HEK293 (cell line): ENCODE data around the gene TET1.

ENCODE experiments used
- CTCF ChIP-seq: fragments of 450-650 bp; formaldehyde crosslinking; IDR thresholded peaks from 2 replicates; pipeline ENCODE4 v1.5.1; 2016; ENCODE audit warnings: missing biosample characterization, missing genetic modification characterization
- SP2 ChIP-seq: fragments of 450-650 bp; formaldehyde crosslinking; IDR thresholded peaks from 2 replicates; pipeline ENCODE4 v1.5.1; 2016; ENCODE audit warnings: missing biosample characterization, missing genetic modification characterization
- ZBTB17 ChIP-seq: fragments of 450-650 bp; formaldehyde crosslinking; IDR thresholded peaks from 2 replicates; pipeline ENCODE4 v1.5.1; 2016; ENCODE audit warnings: missing biosample characterization, missing genetic modification characterization
- ZNF121 ChIP-seq: fragments of 450-650 bp; formaldehyde crosslinking; IDR thresholded peaks from 2 replicates; pipeline ENCODE4 v1.5.1; 2016; ENCODE audit warnings: missing biosample characterization, missing genetic modification characterization
- ZNF274 ChIP-seq, 2 experiments: fragments of 200-500 bp in 1 of 2; fragments of 450-650 bp in 1 of 2; sonication (Bioruptor generic) in 1 of 2; formaldehyde crosslinking in 1 of 2; IDR thresholded peaks; 2 replicates each; pipeline versions ENCODE4 v1.5.1 to v1.6.1; 2014 to 2016; ENCODE audit warnings: borderline replicate concordance in 1 of 2, inconsistent platforms in 1 of 2, low read length in 1 of 2, missing biosample characterization in 1 of 2, missing genetic modification characterization in 1 of 2
- ZNF394 ChIP-seq: fragments of 450-650 bp; formaldehyde crosslinking; IDR thresholded peaks from 2 replicates; pipeline ENCODE4 v1.5.1; 2016; ENCODE audit warnings: missing biosample characterization, missing genetic modification characterization, mild to moderate bottlenecking, moderate library complexity, borderline replicate concordance
- ZNF473 ChIP-seq: fragments of 450-650 bp; formaldehyde crosslinking; IDR thresholded peaks from 2 replicates; pipeline ENCODE4 v1.5.1; 2017; ENCODE audit warnings: missing biosample characterization, missing genetic modification characterization
- ZNF600 ChIP-seq: fragments of 450-650 bp; formaldehyde crosslinking; IDR thresholded peaks from 2 replicates; pipeline ENCODE4 v1.5.1; 2016; ENCODE audit warnings: missing biosample characterization, missing genetic modification characterization
- ZNF792 ChIP-seq: fragments of 450-650 bp; formaldehyde crosslinking; IDR thresholded peaks from 2 replicates; pipeline ENCODE4 v1.5.1; 2016; ENCODE audit warnings: missing biosample characterization, missing genetic modification characterization
- TF ChIP-seq, protein P1 (sequence below): fragments of 450-650 bp; formaldehyde crosslinking; IDR thresholded peaks from 2 replicates; pipeline ENCODE4 v1.5.1; 2016; ENCODE audit warnings: missing biosample characterization, missing genetic modification characterization
- TF ChIP-seq, protein P2 (sequence below): fragments of 450-650 bp; formaldehyde crosslinking; IDR thresholded peaks from 2 replicates; pipeline ENCODE4 v1.5.1; 2016; ENCODE audit warnings: missing biosample characterization, missing genetic modification characterization

DNA sequence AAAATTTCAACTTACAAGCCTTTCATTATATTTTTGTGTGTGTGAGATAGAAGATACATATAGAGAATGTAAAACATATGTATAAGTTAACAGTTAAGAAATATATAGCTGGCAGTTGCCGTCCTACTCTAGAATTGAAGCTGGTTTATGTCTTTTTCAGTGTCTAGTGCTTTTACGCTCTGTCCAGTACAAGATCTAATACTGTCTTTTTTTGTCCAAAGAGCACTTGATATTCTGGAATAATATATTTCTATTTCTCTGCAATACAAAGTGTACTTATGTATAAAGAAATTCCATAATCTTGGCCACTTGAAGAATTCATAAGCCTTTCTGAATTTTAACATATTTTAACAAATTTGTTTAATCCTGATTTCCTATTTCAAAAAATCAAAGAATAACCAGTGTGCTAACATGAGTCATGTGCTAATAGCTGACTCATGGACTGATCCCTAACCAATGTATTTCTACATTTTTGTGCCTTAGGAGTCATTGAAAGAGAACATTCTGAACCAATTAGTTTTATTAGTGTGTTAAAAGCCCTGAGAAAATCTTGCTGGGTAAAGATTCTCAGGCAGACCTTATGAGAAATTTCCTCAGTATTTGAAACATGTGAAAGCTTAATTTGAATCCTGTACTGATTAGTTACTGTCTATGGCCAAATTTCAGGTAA lies 87.7 kb downstream of the TET1 start:
- TF ChIP-seq CTCF (tag by site-specific recombination): no peak
- no peak for TF ChIP-seq SP2
- no peak for TF ChIP-seq ZNF394 (tag by site-specific recombination)
- TF ChIP-seq ZBTB17: no peak
- no peak for TF ChIP-seq ZNF792 (tag by site-specific recombination)
- TF ChIP-seq ZNF274 (IDR thresholded peaks at IDR 0.05; ENCODE audit: low read length): no peak
- TF ChIP-seq ZNF274 (tag by site-specific recombination; IDR thresholded peaks at IDR 0.05; ENCODE audit: borderline replicate concordance): no peak
- TF ChIP-seq ZNF473 (tag by site-specific recombination): no peak
- no peak for TF ChIP-seq ZNF600 (tag by site-specific recombination)
- TF ChIP-seq ZNF121 (tag by site-specific recombination): no peak
- TF ChIP-seq, protein P1, sequence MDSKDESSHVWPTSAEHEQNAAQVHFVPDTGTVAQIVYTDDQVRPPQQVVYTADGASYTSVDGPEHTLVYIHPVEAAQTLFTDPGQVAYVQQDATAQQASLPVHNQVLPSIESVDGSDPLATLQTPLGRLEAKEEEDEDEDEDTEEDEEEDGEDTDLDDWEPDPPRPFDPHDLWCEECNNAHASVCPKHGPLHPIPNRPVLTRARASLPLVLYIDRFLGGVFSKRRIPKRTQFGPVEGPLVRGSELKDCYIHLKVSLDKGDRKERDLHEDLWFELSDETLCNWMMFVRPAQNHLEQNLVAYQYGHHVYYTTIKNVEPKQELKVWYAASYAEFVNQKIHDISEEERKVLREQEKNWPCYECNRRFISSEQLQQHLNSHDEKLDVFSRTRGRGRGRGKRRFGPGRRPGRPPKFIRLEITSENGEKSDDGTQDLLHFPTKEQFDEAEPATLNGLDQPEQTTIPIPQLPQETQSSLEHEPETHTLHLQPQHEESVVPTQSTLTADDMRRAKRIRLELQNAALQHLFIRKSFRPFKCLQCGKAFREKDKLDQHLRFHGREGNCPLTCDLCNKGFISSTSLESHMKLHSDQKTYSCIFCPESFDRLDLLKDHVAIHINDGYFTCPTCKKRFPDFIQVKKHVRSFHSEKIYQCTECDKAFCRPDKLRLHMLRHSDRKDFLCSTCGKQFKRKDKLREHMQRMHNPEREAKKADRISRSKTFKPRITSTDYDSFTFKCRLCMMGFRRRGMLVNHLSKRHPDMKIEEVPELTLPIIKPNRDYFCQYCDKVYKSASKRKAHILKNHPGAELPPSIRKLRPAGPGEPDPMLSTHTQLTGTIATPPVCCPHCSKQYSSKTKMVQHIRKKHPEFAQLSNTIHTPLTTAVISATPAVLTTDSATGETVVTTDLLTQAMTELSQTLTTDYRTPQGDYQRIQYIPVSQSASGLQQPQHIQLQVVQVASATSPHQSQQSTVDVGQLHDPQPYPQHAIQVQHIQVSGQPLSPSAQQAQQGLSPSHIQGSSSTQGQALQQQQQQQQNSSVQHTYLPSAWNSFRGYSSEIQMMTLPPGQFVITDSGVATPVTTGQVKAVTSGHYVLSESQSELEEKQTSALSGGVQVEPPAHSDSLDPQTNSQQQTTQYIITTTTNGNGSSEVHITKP (tag by site-specific recombination): no peak
- TF ChIP-seq, protein P2, sequence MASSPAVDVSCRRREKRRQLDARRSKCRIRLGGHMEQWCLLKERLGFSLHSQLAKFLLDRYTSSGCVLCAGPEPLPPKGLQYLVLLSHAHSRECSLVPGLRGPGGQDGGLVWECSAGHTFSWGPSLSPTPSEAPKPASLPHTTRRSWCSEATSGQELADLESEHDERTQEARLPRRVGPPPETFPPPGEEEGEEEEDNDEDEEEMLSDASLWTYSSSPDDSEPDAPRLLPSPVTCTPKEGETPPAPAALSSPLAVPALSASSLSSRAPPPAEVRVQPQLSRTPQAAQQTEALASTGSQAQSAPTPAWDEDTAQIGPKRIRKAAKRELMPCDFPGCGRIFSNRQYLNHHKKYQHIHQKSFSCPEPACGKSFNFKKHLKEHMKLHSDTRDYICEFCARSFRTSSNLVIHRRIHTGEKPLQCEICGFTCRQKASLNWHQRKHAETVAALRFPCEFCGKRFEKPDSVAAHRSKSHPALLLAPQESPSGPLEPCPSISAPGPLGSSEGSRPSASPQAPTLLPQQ (tag by site-specific recombination): no peak
